Testis (tissue), 2 donors: ENCODE measurements around the gene METTL18.

Experiments
- POLR2A ChIP-seq: fragments of 450-650 bp; IDR thresholded peaks from one replicate; pipeline ENCODE4 v1.6.1; 2017; ENCODE audit warnings: antibody characterized with exemption, mild to moderate bottlenecking, moderate library complexity
- TF ChIP-seq, protein P1 (sequence below), 3 experiments: fragments of 450-650 bp in 2 of 3; fragments of 200-600 bp in 1 of 3; sonication (generic) in 1 of 3; IDR thresholded peaks; one replicate each; pipeline ENCODE4 v1.5.1; 2016 to 2019; ENCODE audit warnings: antibody characterized with exemption in 3 of 3, mild to moderate bottlenecking in 2 of 3, moderate library complexity in 1 of 3

DNA sequence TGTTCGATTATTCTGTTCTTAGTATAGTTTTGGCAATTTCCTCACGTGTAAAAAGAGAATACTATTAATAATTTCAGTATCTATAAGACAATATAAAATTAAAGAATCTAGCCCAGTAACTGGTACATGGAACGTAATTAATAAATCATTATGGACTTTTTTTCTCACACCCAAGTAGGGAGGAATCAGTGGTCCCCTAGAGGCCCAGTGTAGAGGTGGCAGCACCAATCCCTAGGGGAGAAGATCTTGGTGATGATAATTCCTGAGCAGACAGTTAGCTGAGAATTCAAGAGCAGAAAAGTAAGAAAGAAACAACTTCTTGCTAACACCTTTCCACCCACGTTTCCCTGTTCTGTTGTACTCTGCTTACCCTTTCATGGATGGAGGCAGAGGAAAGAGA is 41.2 kb downstream of the METTL18 start:
- TF ChIP-seq, protein P1, sequence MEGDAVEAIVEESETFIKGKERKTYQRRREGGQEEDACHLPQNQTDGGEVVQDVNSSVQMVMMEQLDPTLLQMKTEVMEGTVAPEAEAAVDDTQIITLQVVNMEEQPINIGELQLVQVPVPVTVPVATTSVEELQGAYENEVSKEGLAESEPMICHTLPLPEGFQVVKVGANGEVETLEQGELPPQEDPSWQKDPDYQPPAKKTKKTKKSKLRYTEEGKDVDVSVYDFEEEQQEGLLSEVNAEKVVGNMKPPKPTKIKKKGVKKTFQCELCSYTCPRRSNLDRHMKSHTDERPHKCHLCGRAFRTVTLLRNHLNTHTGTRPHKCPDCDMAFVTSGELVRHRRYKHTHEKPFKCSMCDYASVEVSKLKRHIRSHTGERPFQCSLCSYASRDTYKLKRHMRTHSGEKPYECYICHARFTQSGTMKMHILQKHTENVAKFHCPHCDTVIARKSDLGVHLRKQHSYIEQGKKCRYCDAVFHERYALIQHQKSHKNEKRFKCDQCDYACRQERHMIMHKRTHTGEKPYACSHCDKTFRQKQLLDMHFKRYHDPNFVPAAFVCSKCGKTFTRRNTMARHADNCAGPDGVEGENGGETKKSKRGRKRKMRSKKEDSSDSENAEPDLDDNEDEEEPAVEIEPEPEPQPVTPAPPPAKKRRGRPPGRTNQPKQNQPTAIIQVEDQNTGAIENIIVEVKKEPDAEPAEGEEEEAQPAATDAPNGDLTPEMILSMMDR (IDR thresholded peaks at IDR 0.05): no peak
- no peak for TF ChIP-seq POLR2A
